GM12873 (cell line): ENCODE data around the gene MTUS2.

ENCODE experiments used
- CTCF ChIP-seq: IDR thresholded peaks from 2 replicates; pipeline ENCODE4 v1.5.1; 2012; ENCODE audit warnings: low read depth, mild to moderate bottlenecking, moderate library complexity, low read length, control low read depth; ENCODE audit not compliant: insufficient read depth; ENCODE audit errors: missing control alignments

MTUS2 gene

GRCh38 chr13:29379865-29380264, 559.7 kb downstream of the MTUS2 start:
- no peak for TF ChIP-seq CTCF

GRCh38 chr13:29382021-29382420, 561.9 kb downstream of the MTUS2 start:
- TF ChIP-seq CTCF = no peak

GRCh38 chr13:29383476-29383875, 563.3 kb downstream of the MTUS2 start:
- no peak for TF ChIP-seq CTCF

GRCh38 chr13:29384466-29384865, 564.3 kb downstream of the MTUS2 start:
- TF ChIP-seq CTCF = no peak

- TF ChIP-seq CTCF = no peak
Observed at GRCh38 chr13:29384871-29385270, 564.7 kb downstream of the MTUS2 start.

- no peak for TF ChIP-seq CTCF
Observed at GRCh38 chr13:29386246-29386645, 566.1 kb downstream of the MTUS2 start.

GRCh38 chr13:29396446-29396845, 576.3 kb downstream of the MTUS2 start:
- TF ChIP-seq CTCF = no peak

GRCh38 chr13:29397265-29397664, 577.1 kb downstream of the MTUS2 start:
- TF ChIP-seq CTCF = no peak
